Renal cortex interstitium (tissue), 11 donors: Measurements from ENCODE around the gene OXCT1. TPM values are rescaled to one million over a fixed set of nuclear protein-coding genes. Genes with fewer than 3 reads are reported as not detected.
"Not testable (repeated sequence)": the region's sequence is repeated elsewhere in the genome, so short reads cannot be mapped to it uniquely, and the experiment has no call there.

Source experiments
- DNase-seq, 11 donors: peaks; one replicate each; pipeline ENCODE4 v3.0.0-alpha.2; 2013; ENCODE audit warnings: low read depth in 9 of 11, low spot score in 4 of 11; ENCODE audit errors: extremely low read depth in 1 of 11
- polyA plus RNA-seq, 3 donors: library from polyadenylated mRNA; unstranded; fragments of 120-200 nt; gene quantifications; one replicate each; pipeline ENCODE4 v1.2.1, GENCODE V29; 2013; ENCODE audit not compliant: insufficient read length in 3 of 3

Gene OXCT1
- polyA plus RNA-seq, 3 donors, result 48.0 to 65.5 (median 49.4) TPM

DNA sequence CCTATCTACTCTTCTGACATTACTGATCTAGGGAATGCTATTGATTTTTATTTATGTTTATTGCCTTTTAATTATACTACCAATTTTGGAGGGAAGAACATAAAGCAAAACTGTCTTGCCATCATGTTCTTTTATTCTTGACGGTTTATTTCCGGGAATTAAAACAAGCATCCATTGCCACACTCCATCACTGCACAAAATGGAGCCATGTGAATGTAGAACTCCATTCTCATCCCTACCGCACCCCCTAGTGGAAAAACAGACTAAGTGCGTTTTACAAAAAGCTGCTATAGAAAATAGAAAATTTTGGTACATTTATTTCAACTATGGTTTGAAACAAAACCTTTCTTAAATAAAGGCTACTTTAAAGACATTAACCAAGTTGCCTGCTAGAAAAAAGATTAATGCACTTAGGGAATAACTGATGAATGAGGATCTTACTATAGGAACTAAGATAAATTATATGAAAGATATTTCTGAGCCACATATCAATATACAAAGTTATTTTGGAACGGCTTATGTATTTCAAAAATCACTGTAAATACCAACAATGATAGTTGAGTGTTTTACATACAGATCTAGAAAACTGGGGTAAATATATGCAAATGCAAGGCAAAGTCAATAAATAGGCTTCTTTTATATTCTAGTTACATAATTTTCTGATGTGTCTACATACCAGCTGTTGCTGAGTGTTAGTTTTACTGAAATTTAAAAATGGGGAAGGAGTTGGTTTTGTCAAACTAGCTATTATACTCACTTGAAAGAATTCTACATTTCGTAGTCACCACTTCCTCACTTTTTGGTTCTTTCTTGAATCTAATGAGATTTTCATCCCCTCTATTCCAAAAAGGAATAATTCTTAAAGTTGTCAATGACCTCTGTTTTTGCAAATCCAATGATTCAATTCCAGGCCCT, 26.5 kb downstream of the OXCT1 start:
- DNase-seq, result peak; percentile 15 to 43 (median 35)

DNA sequence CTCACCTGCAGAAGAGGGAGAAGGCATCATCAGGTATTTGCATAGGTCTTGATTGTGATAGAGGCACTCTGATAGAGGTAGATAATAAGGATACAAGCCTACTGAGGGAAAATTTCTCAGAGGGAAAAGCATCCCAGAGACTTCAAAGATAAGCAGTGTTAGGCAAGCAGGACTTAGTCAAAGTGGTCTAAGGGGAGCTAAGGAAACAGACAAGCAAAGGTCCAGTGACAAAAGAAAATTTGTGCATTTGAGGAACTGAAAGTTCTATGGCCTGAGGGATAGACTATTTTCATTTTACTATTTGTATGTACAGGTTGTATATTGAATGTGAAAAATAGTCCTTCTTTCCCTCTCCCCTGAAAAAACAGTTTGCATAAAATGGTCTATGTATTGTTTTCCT, 27.4 kb downstream of the OXCT1 start:
- DNase-seq, result no peak

GRCh38 chr5:41841325-41841724, 28.9 kb downstream of the OXCT1 start:
- DNase-seq, result no peak

GRCh38 chr5:41840251-41840650, 30.0 kb downstream of the OXCT1 start:
- DNase-seq, result no peak

GRCh38 chr5:41837793-41838192, 32.4 kb downstream of the OXCT1 start:
- no peak for DNase-seq

- peak in 6 of 11 donors; percentile 6 to 30 (median 23) for DNase-seq
Measured at GRCh38 chr5:41835645-41836044, 34.6 kb downstream of the OXCT1 start.

DNA sequence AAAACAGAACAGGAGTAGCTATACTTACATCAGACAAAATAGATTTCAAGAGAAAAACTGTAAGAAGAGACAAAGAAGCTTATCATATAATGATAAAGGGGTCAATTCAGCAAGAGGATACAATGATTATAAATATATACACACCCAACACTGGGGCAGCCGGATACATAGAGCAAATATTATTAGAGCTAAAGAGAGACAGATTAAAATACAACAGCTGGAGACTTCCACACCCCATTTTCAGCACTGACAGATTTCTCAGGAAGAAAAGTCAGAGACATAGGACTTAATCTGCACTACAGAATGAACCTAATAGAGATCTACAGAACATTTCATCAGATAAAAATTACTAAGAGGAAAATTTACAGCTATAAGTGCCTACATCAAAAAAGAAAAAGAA, 35.7 kb downstream of the OXCT1 start:
- DNase-seq, result no peak

- no peak for DNase-seq
Measured at GRCh38 chr5:41832430-41832829, 37.8 kb downstream of the OXCT1 start.

- DNase-seq, result no peak
Measured at GRCh38 chr5:41831155-41831554, 39.1 kb downstream of the OXCT1 start.

DNA sequence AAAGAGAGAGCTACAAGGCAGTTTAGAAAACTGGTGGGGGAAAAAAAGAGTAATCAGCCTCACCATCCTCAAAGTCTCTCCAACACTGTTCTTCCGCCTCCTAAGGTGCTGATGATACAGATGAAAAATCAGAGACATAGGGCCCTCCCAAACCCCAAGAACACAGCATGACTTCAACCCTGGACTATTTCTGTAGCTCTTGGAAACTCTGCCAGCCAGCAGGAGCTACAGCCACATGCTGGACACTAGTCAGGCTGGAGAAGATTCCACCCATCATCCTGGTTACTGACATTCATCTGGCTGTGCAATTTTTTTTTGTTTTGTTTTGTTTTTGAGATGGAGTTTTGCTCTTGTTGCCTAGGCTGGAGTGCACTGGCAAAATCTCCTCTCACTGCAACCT, 42.4 kb downstream of the OXCT1 start:
- DNase-seq, result no peak

DNA sequence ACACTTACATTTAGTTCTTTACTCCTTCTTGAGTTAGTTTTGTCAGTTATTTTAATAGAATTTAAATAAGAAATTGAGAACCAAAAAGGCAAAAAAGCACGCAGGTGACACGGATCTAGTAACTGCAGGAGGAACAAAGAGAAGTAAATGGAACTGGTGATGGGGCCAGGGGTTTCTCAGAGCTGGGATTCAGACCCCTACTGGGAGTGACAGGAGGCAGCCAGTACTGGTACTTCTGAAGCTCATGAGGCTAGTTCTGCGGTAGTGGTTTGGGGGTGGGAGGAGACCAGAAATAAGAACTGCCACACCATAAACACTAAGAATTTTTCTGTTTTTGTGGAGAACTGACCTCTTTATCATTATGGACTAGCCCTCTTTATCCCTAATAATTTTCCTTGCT, 48.2 kb downstream of the OXCT1 start:
- DNase-seq, result no peak

DNA sequence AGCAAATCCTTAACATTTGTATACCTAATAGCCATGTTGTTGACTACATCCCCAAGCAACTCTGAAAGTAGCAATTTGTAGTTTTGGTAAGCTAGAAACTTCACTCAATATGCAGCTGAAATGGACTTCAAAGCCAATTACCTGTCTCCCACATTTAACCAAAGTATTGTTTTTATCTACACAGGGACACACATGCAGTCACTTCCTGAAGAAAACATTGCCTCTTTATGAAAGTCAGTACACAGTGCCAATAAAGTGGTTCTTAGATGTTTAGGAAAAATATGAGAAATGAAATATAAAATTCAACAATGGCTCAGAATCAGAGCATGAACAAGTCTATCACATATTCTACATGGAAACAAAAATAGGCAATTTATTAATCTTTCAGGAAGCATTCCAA, 49.2 kb downstream of the OXCT1 start:
- DNase-seq, result no peak

GRCh38 chr5:41820150-41820549, 50.1 kb downstream of the OXCT1 start:
- DNase-seq, result no peak

GRCh38 chr5:41817625-41818301, 52.5 kb downstream of the OXCT1 start:
- DNase-seq, result no peak

DNA sequence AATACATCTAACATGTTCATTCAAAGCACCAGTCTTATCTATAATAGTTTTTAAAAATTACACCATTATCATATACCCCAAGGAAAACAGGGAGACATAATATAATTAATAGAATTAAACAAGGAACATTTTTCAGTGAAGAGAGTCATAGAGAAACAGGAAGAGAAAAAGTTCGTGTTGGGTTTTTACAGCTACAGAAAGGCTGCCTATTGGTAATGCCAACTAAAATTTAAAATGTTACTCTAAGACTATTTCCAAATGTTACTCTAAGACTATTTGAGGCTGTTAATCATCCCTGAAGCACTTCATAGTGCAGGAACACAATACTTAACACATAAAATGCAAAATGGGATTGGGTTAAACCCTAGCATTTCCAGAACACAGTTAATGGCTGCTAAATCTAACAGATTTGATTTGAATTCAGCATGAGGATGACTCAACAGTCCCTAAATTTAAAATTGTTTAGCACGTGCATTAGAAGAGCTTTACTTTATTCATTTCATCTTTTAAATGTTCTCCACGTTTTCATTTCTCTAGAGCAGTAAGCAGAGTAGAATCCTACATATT, 54.5 kb downstream of the OXCT1 start:
- DNase-seq, result no peak

DNA sequence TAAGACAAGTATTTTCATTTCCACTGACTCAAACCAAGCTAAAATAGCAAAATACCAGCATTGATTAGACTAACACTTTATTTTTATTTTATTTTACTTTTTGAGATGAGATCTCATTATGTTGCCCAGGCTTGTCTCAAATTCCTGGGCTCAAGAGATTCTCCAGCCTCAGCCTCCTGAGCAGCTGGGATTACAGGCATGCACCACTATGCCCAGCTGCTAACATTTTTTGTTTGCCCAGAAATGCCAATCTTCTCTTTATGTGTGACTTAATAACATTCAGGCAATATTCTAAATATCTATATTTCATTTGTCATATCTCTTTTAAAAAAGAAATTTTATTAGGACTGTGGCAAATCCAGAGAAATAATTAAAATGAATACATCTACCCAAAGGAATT, 55.0 kb downstream of the OXCT1 start:
- DNase-seq, result no peak

GRCh38 chr5:41814306-41814705, 55.9 kb downstream of the OXCT1 start:
- not testable (repeated sequence) for DNase-seq

- no peak for DNase-seq
Measured at GRCh38 chr5:41812156-41812555, 58.1 kb downstream of the OXCT1 start.

- no peak for DNase-seq
Measured at GRCh38 chr5:41809128-41809527, 61.1 kb downstream of the OXCT1 start.

- DNase-seq, result no peak
Measured at GRCh38 chr5:41808294-41808693, 61.9 kb downstream of the OXCT1 start.
